Measurements from ENCODE around the gene GLYR1.

Gene GLYR1

GRCh38 chr16:4813251-4814003 lies 33.7 kb downstream of the GLYR1 start:
- Histone ChIP-seq H3K4ac (ENCODE audit: low read depth, low read length) (no peak overlapping the region), H2AFZ (ENCODE audit: insufficient read depth, low read length, poor library complexity) (no peak overlapping the region), H3K14ac (ENCODE audit: low read length) (no peak overlapping the region), H3K36me3 (ENCODE audit: control insufficient read depth in 1 of 2, insufficient read depth in 2 of 2, low read length in 2 of 2) (peaks cover 59 to 65% of the 10 kb centered on the region in 2 experiments), H3K9ac (ENCODE audit: low read length) (no peak overlapping the region), H2BK5ac (ENCODE audit: low read depth, low read length, poor library complexity) (no peak overlapping the region), H3K4me3 (ENCODE audit: low read depth, low read length) (no peak overlapping the region), H3K4me2 (ENCODE audit: low read length) (no peak overlapping the region), H4K12ac (ENCODE audit: low read depth, low read length) (no peak overlapping the region), H3K23ac (ENCODE audit: low read length) (no peak overlapping the region), H2BK12ac (ENCODE audit: low read length) (no peak overlapping the region), H2AK5ac (ENCODE audit: low read length) (no peak overlapping the region), H3K18ac (ENCODE audit: low read length) (no peak overlapping the region), H3K27ac (ENCODE audit: low read depth, low read length) (no peak overlapping the region), H4K91ac (ENCODE audit: low read depth, low read length) (no peak overlapping the region), H3K9me3 (ENCODE audit: insufficient read depth, low read depth, low read length) (peaks cover 4% of the 10 kb centered on the region), H4K8ac (ENCODE audit: low read depth, low read length) (no peak overlapping the region), H3K79me1 (ENCODE audit: low read length) (no peaks in the 10 kb centered on the region), H3K4me1 (ENCODE audit: control insufficient read depth in 1 of 2, insufficient read depth in 2 of 2, low read length in 2 of 2) (no peaks in the 10 kb centered on the region), H2BK120ac (ENCODE audit: insufficient read depth, low read length, poor library complexity) (no peak overlapping the region), H3K79me2 (ENCODE audit: control insufficient read depth, insufficient read depth, low read length, poor library complexity) (no peaks in the 10 kb centered on the region), H3K27me3 (ENCODE audit: insufficient read depth, low read length) (no peaks in the 10 kb centered on the region)
- WGBS (ENCODE audit: extremely low coverage, insufficient coverage, insufficient read length) = no CpG with 5 or more reads among the region's 16 CpGs
- no peak for DNase-seq

GRCh38 chr16:4811773-4812172 lies 35.3 kb downstream of the GLYR1 start:
- Histone ChIP-seq H2AK5ac (ENCODE audit: low read length) (no peak overlapping the region), H3K79me2 (ENCODE audit: control insufficient read depth, insufficient read depth, low read length, poor library complexity) (no peaks in the 10 kb centered on the region), H4K12ac (ENCODE audit: low read depth, low read length) (no peak overlapping the region), H2AFZ (ENCODE audit: insufficient read depth, low read length, poor library complexity) (no peak overlapping the region), H2BK120ac (ENCODE audit: insufficient read depth, low read length, poor library complexity) (no peak overlapping the region), H3K4me2 (ENCODE audit: low read length) (no peak overlapping the region), H3K23ac (ENCODE audit: low read length) (no peak overlapping the region), H4K91ac (ENCODE audit: low read depth, low read length) (no peak overlapping the region), H3K4me1 (ENCODE audit: control insufficient read depth in 1 of 2, insufficient read depth in 2 of 2, low read length in 2 of 2) (no peaks in the 10 kb centered on the region), H3K27me3 (ENCODE audit: insufficient read depth, low read length) (no peaks in the 10 kb centered on the region), H3K36me3 (ENCODE audit: control insufficient read depth in 1 of 2, insufficient read depth in 2 of 2, low read length in 2 of 2) (peaks cover 52 to 66% of the 10 kb centered on the region in 2 experiments), H2BK5ac (ENCODE audit: low read depth, low read length, poor library complexity) (no peak overlapping the region), H3K9me3 (ENCODE audit: insufficient read depth, low read depth, low read length) (no peaks in the 10 kb centered on the region), H3K4ac (ENCODE audit: low read depth, low read length) (no peak overlapping the region), H3K79me1 (ENCODE audit: low read length) (no peaks in the 10 kb centered on the region), H2BK12ac (ENCODE audit: low read length) (no peak overlapping the region), H4K8ac (ENCODE audit: low read depth, low read length) (no peak overlapping the region), H3K27ac (ENCODE audit: low read depth, low read length) (no peak overlapping the region), H3K9ac (ENCODE audit: low read length) (no peak overlapping the region), H3K18ac (ENCODE audit: low read length) (no peak overlapping the region), H3K14ac (ENCODE audit: low read length) (no peak overlapping the region), H3K4me3 (ENCODE audit: low read depth, low read length) (no peak overlapping the region)
- DNase-seq = no peak
- no CpG with 5 or more reads among the region's 9 CpGs for WGBS (ENCODE audit: extremely low coverage, insufficient coverage, insufficient read length)

DNA sequence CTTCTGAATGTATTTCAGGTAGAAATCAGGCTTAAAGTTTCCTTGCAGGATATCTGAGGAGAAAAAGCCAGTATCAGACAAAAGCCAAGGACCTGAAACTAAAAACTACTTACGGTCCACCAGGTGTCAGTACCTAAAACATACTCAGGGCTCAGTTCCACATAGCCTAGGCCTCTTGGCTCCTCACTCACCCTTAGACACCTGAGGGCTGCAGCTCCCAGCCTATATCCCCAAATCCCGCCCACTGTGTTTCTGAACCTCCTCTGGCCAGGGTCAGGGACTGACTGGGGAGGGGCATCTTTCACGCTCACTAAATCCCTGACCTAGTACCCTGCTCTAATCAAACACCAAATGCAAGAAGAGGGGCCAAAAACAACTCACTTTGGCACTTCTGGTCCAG lies 35.8 kb downstream of the GLYR1 start:
- Histone ChIP-seq H2BK5ac (ENCODE audit: low read depth, low read length, poor library complexity) (no peak overlapping the region), H3K4me1 (ENCODE audit: control insufficient read depth in 1 of 2, insufficient read depth in 2 of 2, low read length in 2 of 2) (no peaks in the 10 kb centered on the region), H3K27me3 (ENCODE audit: insufficient read depth, low read length) (no peaks in the 10 kb centered on the region), H2AK5ac (ENCODE audit: low read length) (no peak overlapping the region), H3K79me1 (ENCODE audit: low read length) (no peaks in the 10 kb centered on the region), H3K9ac (ENCODE audit: low read length) (no peak overlapping the region), H2BK12ac (ENCODE audit: low read length) (no peak overlapping the region), H3K36me3 (ENCODE audit: control insufficient read depth in 1 of 2, insufficient read depth in 2 of 2, low read length in 2 of 2) (peaks cover 55 to 69% of the 10 kb centered on the region in 2 experiments), H3K14ac (ENCODE audit: low read length) (no peak overlapping the region), H2BK120ac (ENCODE audit: insufficient read depth, low read length, poor library complexity) (no peak overlapping the region), H3K18ac (ENCODE audit: low read length) (no peak overlapping the region), H3K79me2 (ENCODE audit: control insufficient read depth, insufficient read depth, low read length, poor library complexity) (no peaks in the 10 kb centered on the region), H4K91ac (ENCODE audit: low read depth, low read length) (no peak overlapping the region), H3K4me3 (ENCODE audit: low read depth, low read length) (no peak overlapping the region), H3K23ac (ENCODE audit: low read length) (no peak overlapping the region), H4K12ac (ENCODE audit: low read depth, low read length) (no peak overlapping the region), H2AFZ (ENCODE audit: insufficient read depth, low read length, poor library complexity) (no peak overlapping the region), H3K27ac (ENCODE audit: low read depth, low read length) (no peak overlapping the region), H4K8ac (ENCODE audit: low read depth, low read length) (no peak overlapping the region), H3K4me2 (ENCODE audit: low read length) (no peak overlapping the region), H3K9me3 (ENCODE audit: insufficient read depth, low read depth, low read length) (no peaks in the 10 kb centered on the region), H3K4ac (ENCODE audit: low read depth, low read length) (no peak overlapping the region)
- DNase-seq = no peak
- no CpG with 5 or more reads among the region's 3 CpGs for WGBS (ENCODE audit: extremely low coverage, insufficient coverage, insufficient read length)

DNA sequence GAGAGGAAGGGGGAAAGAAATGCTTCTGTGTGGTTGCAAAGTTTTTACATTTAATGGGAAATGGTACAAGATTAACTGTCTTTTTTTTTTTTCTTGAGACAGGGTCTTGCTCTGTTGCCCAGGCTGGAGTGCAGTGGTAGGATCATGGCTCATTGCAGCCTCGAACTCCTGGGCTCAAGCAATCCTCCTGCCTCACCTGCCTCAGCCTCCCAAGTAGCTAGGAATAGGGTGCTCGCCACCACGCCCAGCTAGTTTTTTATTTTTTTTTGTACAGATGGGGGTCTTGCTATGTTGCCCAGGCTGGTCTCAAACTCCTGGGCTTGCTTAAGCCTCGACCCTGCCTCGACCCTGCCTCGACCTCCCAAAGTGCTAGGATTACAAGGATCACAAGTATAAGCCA lies 40.8 kb downstream of the GLYR1 start:
- Histone ChIP-seq H3K4ac (ENCODE audit: low read depth, low read length) (no peak overlapping the region), H3K9me3 (ENCODE audit: insufficient read depth, low read depth, low read length) (no peaks in the 10 kb centered on the region)

More for the DNA sequence above, 40.8 kb downstream of the GLYR1 start:
- Histone ChIP-seq H2BK5ac (ENCODE audit: low read depth, low read length, poor library complexity) (no peak overlapping the region), H3K36me3 (ENCODE audit: control insufficient read depth in 1 of 2, insufficient read depth in 2 of 2, low read length in 2 of 2) (peaks cover 49 to 50% of the 10 kb centered on the region in 2 experiments), H4K91ac (ENCODE audit: low read depth, low read length) (no peak overlapping the region), H4K8ac (ENCODE audit: low read depth, low read length) (no peak overlapping the region), H3K23ac (ENCODE audit: low read length) (no peak overlapping the region), H4K12ac (ENCODE audit: low read depth, low read length) (no peak overlapping the region), H3K4me3 (ENCODE audit: low read depth, low read length) (no peak overlapping the region), H3K9ac (ENCODE audit: low read length) (no peak overlapping the region), H3K4me1 (ENCODE audit: control insufficient read depth in 1 of 2, insufficient read depth in 2 of 2, low read length in 2 of 2) (peaks cover 5 to 9% of the 10 kb centered on the region in 2 experiments), H2AK5ac (ENCODE audit: low read length) (no peak overlapping the region), H3K27ac (ENCODE audit: low read depth, low read length) (no peak overlapping the region), H3K79me1 (ENCODE audit: low read length) (peaks cover 6% of the 10 kb centered on the region), H3K27me3 (ENCODE audit: insufficient read depth, low read length) (no peaks in the 10 kb centered on the region), H3K14ac (ENCODE audit: low read length) (no peak overlapping the region), H3K79me2 (ENCODE audit: control insufficient read depth, insufficient read depth, low read length, poor library complexity) (peaks cover 2% of the 10 kb centered on the region), H2BK12ac (ENCODE audit: low read length) (no peak overlapping the region), H2AFZ (ENCODE audit: insufficient read depth, low read length, poor library complexity) (no peak overlapping the region), H3K4me2 (ENCODE audit: low read length) (no peak overlapping the region), H2BK120ac (ENCODE audit: insufficient read depth, low read length, poor library complexity) (no peak overlapping the region), H3K18ac (ENCODE audit: low read length) (no peak overlapping the region)
- no peak for DNase-seq
- WGBS (ENCODE audit: extremely low coverage, insufficient coverage, insufficient read length) = no CpG with 5 or more reads among the region's 6 CpGs

All from trophoblast cell (in vitro differentiated cells and primary cell).